Activated CD4-positive, alpha-beta memory T cell treated with anti-CD3 and anti-CD28 coated beads for 36 hours (primary cell): ENCODE results near the gene ARID2. TPM values are rescaled to one million over a fixed set of nuclear protein-coding genes. Genes with fewer than 3 reads are reported as not detected.

ENCODE experiments used
- CTCF ChIA-PET: fragments of 350-600 bp; sonication (Branson Sonifier 250); formaldehyde crosslinking; loops from one replicate; lab custom pipeline; 2021; ENCODE audit warnings: antibody characterized with exemption, inconsistent platforms; lab: Charles Lee
- POLR2A ChIA-PET: fragments of 350-600 bp; sonication (Branson Sonifier 250); formaldehyde crosslinking; loops from one replicate; lab custom pipeline; 2021; ENCODE audit warnings: antibody characterized with exemption; lab: Charles Lee
- DNase-seq: peaks from one replicate; pipeline ENCODE4 v3.0.0-alpha.2; 2020
- H3K27ac Mint-ChIP-seq: one replicate; pipeline ENCODE4 v1.8.0; 2021; ENCODE audit warnings: mixed read lengths
- H3K27me3 Mint-ChIP-seq: one replicate; pipeline ENCODE4 v1.8.0; 2021; ENCODE audit warnings: mixed read lengths
- H3K36me3 Mint-ChIP-seq: one replicate; pipeline ENCODE4 v1.8.0; 2021; ENCODE audit warnings: mixed read lengths
- H3K4me1 Mint-ChIP-seq: one replicate; pipeline ENCODE4 v1.8.0; 2021; ENCODE audit warnings: low read depth, mixed read lengths
- H3K4me3 Mint-ChIP-seq: one replicate; pipeline ENCODE4 v1.8.0; 2021; ENCODE audit warnings: mild to moderate bottlenecking, mixed read lengths
- H3K9me3 Mint-ChIP-seq: one replicate; pipeline ENCODE4 v1.8.0; 2021; ENCODE audit warnings: mixed read lengths
- intact Hi-C: fragments of 100-400 bp; cut with micrococcal nuclease; formaldehyde crosslinking; loops from one replicate; pipeline ENCODE4 v1.15.1; 2023
- total RNA-seq, 2 experiments: library from RNA; stranded (reverse); gene quantifications; one replicate each; pipeline ENCODE4 v1.2.3, GENCODE V29; 2021

ARID2 gene
- total RNA-seq, 2 experiments from 2014 or later = 25.5 to 28.2 TPM

DNA sequence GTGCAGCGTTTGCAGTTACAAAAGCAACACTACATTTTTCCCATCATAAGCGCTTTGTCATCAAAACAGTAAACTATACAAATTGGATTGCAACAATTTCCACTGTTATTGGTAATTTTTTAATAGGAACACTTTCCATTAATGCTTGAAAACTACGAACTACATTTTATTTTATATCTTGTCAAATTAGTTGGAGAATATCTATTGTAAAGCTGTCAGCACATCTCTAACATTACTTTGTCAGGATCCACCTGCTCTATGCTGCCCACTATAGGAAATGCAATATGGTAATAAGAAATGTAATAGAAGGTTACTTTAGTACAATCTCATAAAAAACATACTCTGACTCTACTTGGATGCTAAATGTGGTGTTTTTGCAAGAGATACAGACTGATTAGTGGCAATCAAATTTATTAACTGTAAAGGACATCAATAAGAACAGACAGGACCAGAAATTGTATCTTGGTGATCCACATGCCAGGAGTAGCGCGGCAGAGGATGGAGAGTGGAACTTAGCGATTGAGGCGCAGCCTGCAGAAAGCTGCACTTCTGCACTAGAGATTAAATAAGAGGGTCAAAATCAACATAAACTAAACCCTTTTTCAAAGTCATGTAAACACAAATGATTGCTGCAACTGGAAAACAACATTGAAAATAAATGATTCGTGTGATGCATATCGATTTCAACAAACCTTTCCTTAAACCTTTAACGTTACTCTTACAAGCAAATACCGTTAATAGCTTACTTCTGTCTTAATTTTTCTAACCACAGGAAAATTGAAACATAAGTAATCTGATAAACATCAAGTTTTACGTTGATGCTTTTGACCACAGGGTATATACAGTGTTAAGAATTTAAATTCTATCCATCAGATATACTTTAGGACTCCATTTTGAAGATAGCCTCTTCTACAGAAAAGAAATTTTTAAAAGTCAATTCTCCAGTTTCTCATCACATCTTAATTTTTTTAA, 3.6 kb upstream of the ARID2 start:
- CTCF ChIA-PET = interaction anchor here (0.7 to 10.6 kb wide), 19 partner anchors 9 to 555 kb away, joined by 3 to 105 read pairs (median 5); partner anchors contain the start of gene ANO6
- no peaks in the 10 kb centered on the region for H3K9me3 Mint-ChIP-seq
- peaks cover 28% of the 10 kb centered on the region for H3K4me1 Mint-ChIP-seq
- peak; percentile 28 for DNase-seq
- H3K27me3 Mint-ChIP-seq = no peaks in the 10 kb centered on the region
- H3K4me3 Mint-ChIP-seq = peak overlapping the region; percentile 95
- POLR2A ChIA-PET = interaction anchor here (0.8 to 3.5 kb wide), 8 partner anchors 11 to 511 kb away, joined by 3 to 14 read pairs (median 6); partner anchors contain the start of genes ANO6 and SCAF11
- H3K27ac Mint-ChIP-seq = peak overlapping the region; percentile 99
- intact Hi-C loops = loop anchor here (1.0 to 10.0 kb wide), 10 partner anchors 55 to 1491 kb away; partner anchors contain the start of gene SLC38A1
- H3K36me3 Mint-ChIP-seq = peaks cover 8% of the 10 kb centered on the region

DNA sequence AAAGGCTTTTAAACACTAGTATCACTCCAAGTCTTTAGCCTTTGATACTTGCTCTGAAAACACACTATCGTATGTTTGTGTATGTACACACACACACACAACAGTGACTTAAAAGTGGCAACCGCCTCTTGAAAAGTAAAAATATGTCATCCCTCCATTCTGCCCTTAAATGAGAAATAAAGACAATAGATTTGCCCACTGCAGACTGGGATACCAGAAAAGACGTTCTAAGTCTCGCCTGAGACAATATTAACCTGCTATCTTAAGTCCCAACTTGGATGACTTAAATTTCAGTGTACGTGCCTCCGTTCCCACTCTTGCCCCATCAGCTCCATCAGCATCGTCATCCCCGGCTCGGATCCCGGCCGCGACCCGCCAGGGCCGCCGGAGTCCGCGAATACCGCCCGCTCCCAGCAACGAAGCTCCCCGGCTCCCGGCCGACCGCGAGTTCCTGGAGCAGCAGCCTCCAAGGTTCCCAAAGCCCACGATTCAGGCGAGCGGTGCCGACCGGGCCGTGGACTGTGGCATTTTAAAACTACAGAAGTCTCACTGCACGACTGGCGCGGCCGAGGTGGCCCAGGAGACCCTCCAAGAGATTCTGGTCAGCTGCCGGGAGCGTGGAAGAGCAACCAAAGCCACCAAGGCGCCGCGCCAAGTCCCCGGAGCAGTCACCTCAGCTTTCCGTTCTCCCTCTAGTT, 2.8 kb upstream of the ARID2 start:
- POLR2A ChIA-PET = interaction anchor here (0.8 to 3.5 kb wide), 10 partner anchors 12 to 645 kb away, joined by 3 to 14 read pairs (median 4); partner anchors contain the start of genes ANO6 and SCAF11
- CTCF ChIA-PET = interaction anchor here (0.7 to 10.6 kb wide), 16 partner anchors 9 to 512 kb away, joined by 3 to 105 read pairs (median 5); partner anchors contain the start of gene ANO6
- peak; percentile 52 for DNase-seq
- peaks cover 12% of the 10 kb centered on the region for H3K36me3 Mint-ChIP-seq
- no peaks in the 10 kb centered on the region for H3K27me3 Mint-ChIP-seq
- no peaks in the 10 kb centered on the region for H3K9me3 Mint-ChIP-seq
- peaks cover 23% of the 10 kb centered on the region for H3K4me1 Mint-ChIP-seq
- peak overlapping the region; percentile 95 for H3K4me3 Mint-ChIP-seq
- H3K27ac Mint-ChIP-seq = peak overlapping the region; percentile 99
- intact Hi-C loops = loop anchor here (1.0 to 10.0 kb wide), 10 partner anchors 56 to 1491 kb away; partner anchors contain the start of genes ANO6 and SLC38A1

DNA sequence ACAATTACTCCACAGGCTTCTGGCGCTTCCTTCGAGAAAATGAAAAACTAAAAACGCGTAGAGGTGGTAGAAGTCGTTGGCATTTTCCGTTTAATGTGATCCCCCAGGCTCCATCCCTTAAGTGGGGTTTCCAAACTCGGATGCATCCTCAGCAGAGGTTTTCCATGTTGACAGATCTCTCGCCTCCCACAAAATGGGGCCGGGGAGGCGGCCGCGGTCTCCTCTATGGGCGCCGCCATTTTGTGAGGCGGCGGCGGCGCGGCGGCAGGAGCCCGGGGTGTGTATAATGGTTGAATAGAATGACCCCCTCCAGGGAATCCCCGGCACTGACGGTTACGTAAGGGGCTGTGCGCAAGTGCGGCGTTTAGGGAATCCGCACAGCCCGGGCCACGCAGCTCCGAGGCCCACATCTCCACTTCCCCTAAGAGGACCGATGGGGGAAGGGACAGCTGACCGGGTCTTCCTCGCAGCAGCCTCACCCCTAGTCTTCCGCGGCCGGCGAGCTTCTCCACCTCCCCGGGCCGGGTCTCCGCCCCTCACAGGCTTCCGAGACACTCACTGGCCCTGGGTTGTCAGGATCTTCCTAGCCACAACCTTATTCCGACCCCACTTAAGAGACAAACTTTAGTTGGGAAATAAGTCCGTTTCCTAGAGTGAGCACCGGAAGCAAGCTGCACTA, 2.1 kb upstream of the ARID2 start:
- Mint-ChIP-seq H3K9me3 (no peaks in the 10 kb centered on the region), H3K4me1 (peaks cover 20% of the 10 kb centered on the region), H3K4me3 (peak overlapping the region; percentile 95), H3K27me3 (no peaks in the 10 kb centered on the region), H3K27ac (peak overlapping the region; percentile 99), H3K36me3 (peaks cover 17% of the 10 kb centered on the region)
- DNase-seq = peak; percentile 94
- intact Hi-C loops = loop anchor here (1.0 to 10.0 kb wide), 10 partner anchors 57 to 1490 kb away; partner anchors contain the start of genes ANO6 and SLC38A1
- ChIA-PET CTCF (interaction anchor here (0.7 to 10.6 kb wide), 9 partner anchors 25 to 512 kb away, joined by 3 to 105 read pairs (median 5); partner anchors contain the start of gene ANO6), POLR2A (interaction anchor here (0.8 to 3.5 kb wide), 11 partner anchors 13 to 644 kb away, joined by 3 to 14 read pairs (median 4); partner anchors contain the start of genes ANO6, SCAF11 and SLC38A1)

DNA sequence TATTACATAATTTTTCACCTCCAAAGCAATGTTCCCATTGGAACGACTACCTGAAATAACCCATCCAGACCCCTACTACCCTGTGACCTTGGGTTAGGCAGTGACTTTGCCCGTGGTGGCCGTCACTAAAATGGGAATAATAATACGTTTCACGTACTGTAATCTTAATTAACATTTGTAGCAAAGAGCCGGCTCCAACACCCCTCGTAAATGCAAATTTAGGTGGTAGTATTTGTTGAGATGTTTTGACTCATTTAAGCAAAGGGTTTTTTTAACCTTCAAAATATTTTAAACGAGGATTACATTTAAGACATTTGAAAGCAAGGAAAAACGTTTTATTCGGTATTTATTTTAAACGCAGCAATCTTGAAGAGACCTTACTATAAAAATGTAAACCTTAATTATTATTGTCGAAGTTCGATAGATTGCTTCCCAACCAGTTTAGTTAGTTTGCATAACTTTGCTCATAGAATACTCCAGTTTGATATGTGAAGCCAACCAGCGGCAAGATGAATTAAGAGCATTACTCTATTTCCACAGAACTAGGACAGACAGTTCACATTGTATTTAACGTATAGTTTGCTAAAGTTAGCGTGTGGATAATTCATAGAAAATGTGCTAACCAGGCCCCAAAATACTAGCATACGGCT, 1.4 kb upstream of the ARID2 start:
- peaks cover 16% of the 10 kb centered on the region for H3K4me1 Mint-ChIP-seq
- no peak for DNase-seq
- peak overlapping the region; percentile 99 for H3K27ac Mint-ChIP-seq
- intact Hi-C loops = loop anchor here (1.0 to 10.0 kb wide), 13 partner anchors 17 to 1489 kb away; partner anchors contain the start of genes ANO6, SCAF11, SLC38A1 and SLC38A2
- H3K27me3 Mint-ChIP-seq = no peaks in the 10 kb centered on the region
- ChIA-PET CTCF (interaction anchor here (0.6 to 10.6 kb wide), 7 partner anchors 32 to 263 kb away, joined by 3 to 105 read pairs (median 5); no protein-coding TSS in a partner anchor), POLR2A (interaction anchor here (0.9 to 3.5 kb wide), 10 partner anchors 14 to 644 kb away, joined by 3 to 14 read pairs (median 4); partner anchors contain the start of genes ANO6, SCAF11 and SLC38A1)
- no peaks in the 10 kb centered on the region for H3K9me3 Mint-ChIP-seq
- peaks cover 20% of the 10 kb centered on the region for H3K36me3 Mint-ChIP-seq
- peak overlapping the region; percentile 95 for H3K4me3 Mint-ChIP-seq

DNA sequence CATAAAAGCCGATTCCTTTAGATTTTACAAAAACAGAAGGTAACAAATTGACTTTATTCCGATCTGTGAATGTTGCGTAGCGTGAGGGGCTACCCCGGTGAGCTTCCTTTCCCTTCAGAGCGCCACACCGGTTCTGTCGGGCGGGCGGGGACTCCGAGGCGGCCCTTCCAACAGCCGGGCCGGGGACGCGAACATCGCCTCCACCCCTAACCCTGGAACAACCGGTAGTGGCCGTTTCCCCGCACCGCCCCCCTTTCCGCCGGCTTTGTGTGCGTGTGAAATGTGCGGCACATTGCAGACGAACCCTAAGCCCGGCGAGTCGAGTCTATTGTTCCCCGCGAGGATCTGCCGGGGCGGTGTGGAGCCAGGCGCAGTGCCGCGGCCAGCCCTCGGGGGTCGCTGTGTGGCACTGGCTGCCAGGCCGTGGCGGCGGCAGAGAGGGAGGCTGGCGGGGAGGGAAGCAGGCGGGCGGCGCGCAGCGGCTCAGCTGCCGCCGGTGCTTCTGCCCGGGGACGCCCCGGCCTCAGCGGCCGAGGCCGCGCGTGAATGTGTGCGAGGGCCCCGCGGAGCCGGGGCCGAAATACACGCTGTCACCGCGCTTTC, 775 bp upstream of the ARID2 start:
- Mint-ChIP-seq H3K4me3 (peak overlapping the region; percentile 95), H3K36me3 (peaks cover 22% of the 10 kb centered on the region), H3K27ac (peak overlapping the region; percentile 99), H3K27me3 (no peaks in the 10 kb centered on the region), H3K9me3 (no peaks in the 10 kb centered on the region), H3K4me1 (peaks cover 17% of the 10 kb centered on the region)
- intact Hi-C loops = loop anchor here (1.0 to 10.0 kb wide), 8 partner anchors 16 to 1489 kb away; partner anchors contain the start of genes SCAF11 and SLC38A2
- ChIA-PET POLR2A (interaction anchor here (0.9 to 3.5 kb wide), 7 partner anchors 14 to 643 kb away, joined by 3 to 14 read pairs (median 4); partner anchors contain the start of genes SCAF11 and SLC38A1), CTCF (interaction anchor here (0.6 to 10.6 kb wide), 6 partner anchors 31 to 262 kb away, joined by 3 to 105 read pairs (median 5); partner anchors contain the start of gene SCAF11)
- DNase-seq = peak; percentile 97

DNA sequence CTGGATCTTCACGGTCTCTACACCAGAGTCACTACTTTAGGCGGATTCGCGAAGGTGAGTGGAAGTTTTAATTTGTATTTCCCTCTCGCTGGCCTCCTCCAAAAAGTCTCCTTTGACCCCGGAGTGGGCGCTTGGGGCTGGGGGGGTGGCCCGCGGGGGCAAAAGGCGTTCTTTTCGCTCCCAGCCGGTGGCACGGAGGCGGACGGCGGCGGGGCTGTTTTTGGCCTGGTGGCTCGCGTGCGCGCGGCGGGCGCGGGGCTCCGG, 510 bp downstream of the ARID2 start:
- Mint-ChIP-seq H3K4me3 (peak overlapping the region; percentile 95), H3K4me1 (peaks cover 20% of the 10 kb centered on the region), H3K27me3 (no peaks in the 10 kb centered on the region), H3K36me3 (peaks cover 26% of the 10 kb centered on the region), H3K9me3 (no peaks in the 10 kb centered on the region), H3K27ac (peak overlapping the region; percentile 99)
- ChIA-PET CTCF (interaction anchor here (0.6 to 10.6 kb wide), 8 partner anchors 10 to 261 kb away, joined by 3 to 105 read pairs (median 4); partner anchors contain the start of gene SCAF11), POLR2A (interaction anchor here (1.2 to 1.8 kb wide), 5 partner anchors 12 to 642 kb away, joined by 3 to 6 read pairs (median 4); no protein-coding TSS in a partner anchor)
- peak; percentile 59 for DNase-seq
- intact Hi-C loops = no loop called here

DNA sequence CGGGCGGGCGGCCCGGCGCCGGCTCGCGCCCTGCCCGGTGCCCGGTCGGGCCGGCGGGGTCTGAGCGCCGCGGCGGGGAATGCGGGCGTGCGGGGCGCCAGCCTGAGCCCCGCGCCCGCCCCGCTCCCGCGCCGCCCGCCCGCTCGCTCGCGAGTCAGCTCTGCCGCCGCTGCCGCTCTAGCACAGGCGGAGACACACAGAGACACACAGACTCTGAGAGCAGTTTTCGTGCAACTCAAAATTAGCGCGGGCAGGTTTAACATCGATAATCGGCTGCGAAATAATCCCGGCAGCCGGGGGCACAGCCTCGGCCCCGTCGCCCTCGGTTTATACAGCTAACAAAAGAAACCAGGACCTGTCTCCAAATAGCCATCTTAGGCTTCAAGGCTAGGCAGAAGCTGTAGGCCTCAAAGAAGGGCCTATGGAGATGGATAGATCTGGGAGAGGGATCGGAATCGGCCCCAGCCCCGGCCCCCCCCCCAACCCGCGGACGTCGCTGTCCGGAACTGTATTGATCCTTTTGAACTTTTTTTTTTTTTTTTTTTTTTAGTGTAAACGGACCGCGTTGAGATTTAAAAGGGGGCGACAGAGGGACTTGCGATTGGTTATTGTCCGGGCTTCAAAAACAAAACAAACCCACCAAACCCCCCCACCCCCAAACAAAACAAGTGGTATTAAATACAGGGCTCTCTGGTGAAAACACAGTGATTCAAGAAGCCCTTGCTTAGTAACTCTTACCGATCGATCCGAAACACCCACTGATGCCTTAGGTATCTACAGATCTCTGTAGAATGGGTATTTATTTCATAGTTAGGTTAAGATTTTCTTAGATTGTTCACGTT, 1.1 kb downstream of the ARID2 start:
- peak; percentile 68 for DNase-seq
- Mint-ChIP-seq H3K9me3 (no peaks in the 10 kb centered on the region), H3K4me1 (peaks cover 23% of the 10 kb centered on the region), H3K4me3 (peak overlapping the region; percentile 95), H3K27me3 (no peaks in the 10 kb centered on the region), H3K36me3 (peaks cover 30% of the 10 kb centered on the region), H3K27ac (peak overlapping the region; percentile 99)
- ChIA-PET CTCF (interaction anchor here (0.6 to 10.6 kb wide), 7 partner anchors 10 to 260 kb away, joined by 3 to 105 read pairs (median 5); partner anchors contain the start of gene SCAF11), POLR2A (interaction anchor here (0.7 to 1.8 kb wide), 5 partner anchors 11 to 514 kb away, joined by 3 to 6 read pairs (median 4); partner anchors contain the start of gene ANO6)
- intact Hi-C loops = no loop called here

DNA sequence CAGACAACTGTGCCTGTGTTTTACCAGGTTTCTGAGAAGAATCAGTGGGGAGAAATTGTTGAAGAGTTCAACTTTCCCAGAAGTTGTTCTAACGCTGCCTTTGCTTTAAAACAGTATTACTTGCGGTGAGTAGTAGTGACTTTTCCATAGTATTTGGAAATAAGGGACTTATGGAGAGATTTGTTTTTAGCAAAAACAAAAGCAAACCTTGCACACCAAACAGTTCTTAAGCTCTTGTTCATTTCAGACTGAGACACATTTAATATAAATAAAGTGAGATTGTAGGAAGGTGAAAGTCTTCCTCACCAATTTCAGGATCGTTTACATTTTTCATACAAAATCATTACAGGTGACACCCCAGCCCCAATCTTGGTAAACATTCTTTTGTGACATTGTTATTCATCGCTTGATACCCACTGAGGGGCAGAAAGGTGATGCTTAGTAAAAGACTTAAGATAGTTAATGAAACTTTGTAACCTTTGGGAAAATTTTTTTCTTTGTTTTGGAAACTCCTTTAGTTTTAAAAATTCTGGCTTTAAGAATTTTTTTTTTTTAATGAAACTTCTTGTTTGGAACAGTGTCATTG, 1.8 kb downstream of the ARID2 start:
- Mint-ChIP-seq H3K27ac (peak overlapping the region; percentile 99), H3K9me3 (no peaks in the 10 kb centered on the region), H3K36me3 (peaks cover 31% of the 10 kb centered on the region), H3K4me1 (peaks cover 26% of the 10 kb centered on the region), H3K4me3 (peak overlapping the region; percentile 95), H3K27me3 (no peaks in the 10 kb centered on the region)
- intact Hi-C loops = no loop called here
- POLR2A ChIA-PET = interaction anchor here (1.2 kb wide), 1 partner anchor 258 kb away, joined by 3 read pairs; no protein-coding TSS in a partner anchor
- DNase-seq = no peak
- CTCF ChIA-PET = interaction anchor here (1.2 to 10.6 kb wide), 3 partner anchors 11 to 187 kb away, joined by 3 to 105 read pairs (median 6); no protein-coding TSS in a partner anchor

DNA sequence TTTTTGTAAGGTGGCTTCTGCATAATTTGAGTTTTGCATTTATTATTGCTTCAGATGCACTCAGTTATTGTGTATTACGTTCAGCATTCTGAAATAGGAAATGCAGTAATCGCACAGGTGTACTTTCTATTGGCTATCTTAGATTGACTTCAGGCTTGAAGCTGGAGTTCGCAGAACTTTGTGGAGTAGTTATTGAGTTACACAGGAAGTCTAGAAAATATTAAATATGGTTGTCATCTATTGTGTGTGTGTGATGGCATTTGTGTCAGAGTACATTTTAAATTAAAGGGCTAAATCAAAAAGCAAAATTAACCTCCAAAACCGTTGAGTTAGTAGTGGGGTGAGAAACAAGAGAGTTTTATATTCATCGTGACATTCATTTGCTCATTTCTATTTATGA, 2.7 kb downstream of the ARID2 start:
- H3K4me1 Mint-ChIP-seq = peaks cover 32% of the 10 kb centered on the region
- H3K27ac Mint-ChIP-seq = peak overlapping the region; percentile 99
- peaks cover 34% of the 10 kb centered on the region for H3K36me3 Mint-ChIP-seq

More for the DNA sequence above, 2.7 kb downstream of the ARID2 start:
- intact Hi-C loops = no loop called here
- Mint-ChIP-seq H3K4me3 (peak overlapping the region; percentile 95), H3K9me3 (peaks cover 6% of the 10 kb centered on the region), H3K27me3 (no peaks in the 10 kb centered on the region)
- no peak for DNase-seq
- ChIA-PET POLR2A (no interaction called here), CTCF (interaction anchor here (1.2 kb wide), 1 partner anchor 10 kb away, joined by 3 read pairs; no protein-coding TSS in a partner anchor)
